ENCODE measurements around the gene L2HGDH. TPM values are rescaled to one million over a fixed set of nuclear protein-coding genes. Genes with fewer than 3 reads are reported as not detected.
A peak's percentile ranks its signal among the peaks of the same experiment; 100 is the strongest.

Gene L2HGDH
- total RNA-seq, 1 experiment from 2014 or later, result 27.8 TPM

- TF ChIP-seq EZH2phosphoT487 (IDR thresholded peaks at IDR 0.05; ENCODE audit: borderline replicate concordance, low read length) (no peak), EZH2 (IDR thresholded peaks at IDR 0.05; ENCODE audit: low read length, unreplicated experiment) (no peak), CTCF (conservative IDR thresholded peaks at IDR 0.05; ENCODE audit: low read depth, low read length) (no peak)
- ChIA-PET CTCF (interaction anchor here (0.6 kb wide), 1 partner anchor 183 kb away, joined by 3 read pairs; no protein-coding TSS in a partner anchor), POLR2A (ENCODE audit: unreplicated experiment) (interaction anchor here (0.6 kb wide), 1 partner anchor 415 kb away, joined by 3 read pairs; no protein-coding TSS in a partner anchor)
- no peak overlapping the region for H2AFZ ChIP-seq (ENCODE audit: low read length)
- H3K4me3 ChIP-seq (ENCODE audit: low read length), result no peak overlapping the region
- no TSS peak for BruUV-seq (replicated peaks)
- ATAC-seq (no peak), DNase-seq (no peak)
- H3K36me3 ChIP-seq (ENCODE audit: low read depth, low read length), result no peaks in the 10 kb centered on the region
- no peak overlapping the region for H3K4me2 ChIP-seq (ENCODE audit: low read length)
- H3K79me2 ChIP-seq (ENCODE audit: low read length), result no peaks in the 10 kb centered on the region
- no peak overlapping the region for H3K9ac ChIP-seq (ENCODE audit: low read length)
- H3F3A ChIP-seq (ENCODE audit: low read length, unreplicated experiment), result no peaks in the 10 kb centered on the region
- intact Hi-C loops (cut with micrococcal nuclease), result loop anchor here (2.0 kb wide), 1 partner anchor 37 kb away; the partner anchor contains the start of gene CDKL1
- peak overlapping the region; percentile 53; the same call in 1 of the 2 replicates for H3K27ac ChIP-seq (ENCODE audit: low read length)
- H3K27me3 ChIP-seq (ENCODE audit: low read length), result no peaks in the 10 kb centered on the region
- peaks cover 19% of the 10 kb centered on the region for H3K4me1 ChIP-seq (ENCODE audit: insufficient read depth, low read length)
- H4K20me1 ChIP-seq (ENCODE audit: low read length), result no peaks in the 10 kb centered on the region
- no peaks in the 10 kb centered on the region for H3K9me3 ChIP-seq (ENCODE audit: low read length)
- no peaks in the 10 kb centered on the region for H3K9me2 ChIP-seq (replicated peaks; ENCODE audit: low read length)
Observed at GRCh38 chr14:50360093-50360492, 48.1 kb upstream of the L2HGDH start.

GRCh38 chr14:50359631-50360030, 47.6 kb upstream of the L2HGDH start:
- CTCF ChIA-PET, result no interaction called here
- H3F3A ChIP-seq (ENCODE audit: low read length, unreplicated experiment), result no peaks in the 10 kb centered on the region
- H3K9ac ChIP-seq (ENCODE audit: low read length), result no peak overlapping the region
- no peaks in the 10 kb centered on the region for H3K9me3 ChIP-seq (ENCODE audit: low read length)
- H3K4me2 ChIP-seq (ENCODE audit: low read length), result no peak overlapping the region
- no peaks in the 10 kb centered on the region for H3K79me2 ChIP-seq (ENCODE audit: low read length)
- H3K9me2 ChIP-seq (replicated peaks; ENCODE audit: low read length), result no peaks in the 10 kb centered on the region
- intact Hi-C loops (cut with micrococcal nuclease), result loop anchor here (2.0 kb wide), 1 partner anchor 37 kb away; the partner anchor contains the start of gene CDKL1
- no peak overlapping the region for H3K4me3 ChIP-seq (ENCODE audit: low read length)
- ATAC-seq (no peak), DNase-seq (no peak)
- peaks cover 14% of the 10 kb centered on the region for H3K4me1 ChIP-seq (ENCODE audit: insufficient read depth, low read length)
- H2AFZ ChIP-seq (ENCODE audit: low read length), result no peak overlapping the region
- no peak for TF ChIP-seq CTCF (conservative IDR thresholded peaks at IDR 0.05; ENCODE audit: low read depth, low read length)
- TF ChIP-seq EZH2phosphoT487 (IDR thresholded peaks at IDR 0.05; ENCODE audit: borderline replicate concordance, low read length), result no peak
- no peak for TF ChIP-seq EZH2 (IDR thresholded peaks at IDR 0.05; ENCODE audit: low read length, unreplicated experiment)
- no peaks in the 10 kb centered on the region for H3K27me3 ChIP-seq (ENCODE audit: low read length)
- H3K36me3 ChIP-seq (ENCODE audit: low read depth, low read length), result no peaks in the 10 kb centered on the region
- no peaks in the 10 kb centered on the region for H4K20me1 ChIP-seq (ENCODE audit: low read length)
- no peak overlapping the region for H3K27ac ChIP-seq (ENCODE audit: low read length)
- BruUV-seq (replicated peaks), result no TSS peak
- POLR2A ChIA-PET (ENCODE audit: unreplicated experiment), result interaction anchor here (0.6 kb wide), 1 partner anchor 415 kb away, joined by 3 read pairs; no protein-coding TSS in a partner anchor

- Histone ChIP-seq H3K4me3 (ENCODE audit: low read length) (no peak overlapping the region), H3K9me3 (ENCODE audit: low read length) (no peaks in the 10 kb centered on the region), H3K4me2 (ENCODE audit: low read length) (no peak overlapping the region), H3K27ac (ENCODE audit: low read length) (no peak overlapping the region), H3K9me2 (replicated peaks; ENCODE audit: low read length) (no peaks in the 10 kb centered on the region), H3K79me2 (ENCODE audit: low read length) (no peaks in the 10 kb centered on the region), H3K4me1 (ENCODE audit: insufficient read depth, low read length) (peaks cover 12% of the 10 kb centered on the region), H3K36me3 (ENCODE audit: low read depth, low read length) (no peaks in the 10 kb centered on the region), H3K9ac (ENCODE audit: low read length) (no peak overlapping the region), H4K20me1 (ENCODE audit: low read length) (no peaks in the 10 kb centered on the region), H2AFZ (ENCODE audit: low read length) (no peak overlapping the region), H3K27me3 (ENCODE audit: low read length) (no peaks in the 10 kb centered on the region), H3F3A (ENCODE audit: low read length, unreplicated experiment) (no peaks in the 10 kb centered on the region)
- no peak for ATAC-seq
- TF ChIP-seq CTCF (conservative IDR thresholded peaks at IDR 0.05; ENCODE audit: low read depth, low read length), result no peak
- no peak for TF ChIP-seq EZH2phosphoT487 (IDR thresholded peaks at IDR 0.05; ENCODE audit: borderline replicate concordance, low read length)
- no peak for TF ChIP-seq EZH2 (IDR thresholded peaks at IDR 0.05; ENCODE audit: low read length, unreplicated experiment)
- DNase-seq, result no peak
- intact Hi-C loops (cut with micrococcal nuclease), result no loop called here
- CTCF ChIA-PET, result no interaction called here
- BruUV-seq (replicated peaks), result no TSS peak
- POLR2A ChIA-PET (ENCODE audit: unreplicated experiment), result no interaction called here
Observed at GRCh38 chr14:50357753-50358395, 45.8 kb upstream of the L2HGDH start.

Measured in PC-3 (cell line).